ENCODE data around the gene TMEM114.

TMEM114 gene

DNA sequence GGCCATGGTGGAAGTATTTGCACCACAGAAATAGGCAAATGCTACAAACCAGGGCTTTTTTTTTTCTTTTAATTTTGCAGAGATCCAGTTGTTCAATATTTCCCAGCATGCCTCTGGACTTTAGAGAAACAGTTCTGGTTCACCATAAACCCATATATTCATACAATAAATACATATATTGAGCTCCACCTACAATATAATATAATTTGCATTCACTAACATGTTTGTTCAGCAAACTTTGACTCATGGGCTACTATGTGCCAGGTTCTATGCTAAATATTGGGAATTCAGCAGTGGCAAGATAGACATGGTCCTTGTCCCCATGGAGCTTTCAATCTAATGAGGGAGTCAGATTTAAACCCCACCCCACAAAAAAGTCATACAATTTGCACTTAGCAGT is 3.2 kb downstream of the TMEM114 start:
- Histone ChIP-seq H3K9me3 (ENCODE audit: insufficient read depth, low read length) (no peaks in the 10 kb centered on the region), H3K9ac (ENCODE audit: low read length) (no peak overlapping the region), H3K4me3 (ENCODE audit: insufficient read depth, low read length, poor library complexity, severe bottlenecking) (no peak overlapping the region), H3K9me2 (replicated peaks; ENCODE audit: insufficient read depth, low read length) (no peaks in the 10 kb centered on the region), H3K4me2 (ENCODE audit: low read depth, low read length, poor library complexity, severe bottlenecking) (no peak overlapping the region), H3K27ac (ENCODE audit: low read depth, low read length) (no peak overlapping the region), H2AFZ (ENCODE audit: low read depth, low read length, severe bottlenecking) (no peak overlapping the region), H3K36me3 (ENCODE audit: low read length) (no peaks in the 10 kb centered on the region), H3K27me3 (ENCODE audit: low read length) (no peaks in the 10 kb centered on the region), H3F3A (ENCODE audit: insufficient read depth) (no peaks in the 10 kb centered on the region), H3K79me2 (ENCODE audit: insufficient read depth, low read length) (no peaks in the 10 kb centered on the region), H4K20me1 (ENCODE audit: low read depth, low read length) (no peaks in the 10 kb centered on the region)
- TF ChIP-seq, protein P1, sequence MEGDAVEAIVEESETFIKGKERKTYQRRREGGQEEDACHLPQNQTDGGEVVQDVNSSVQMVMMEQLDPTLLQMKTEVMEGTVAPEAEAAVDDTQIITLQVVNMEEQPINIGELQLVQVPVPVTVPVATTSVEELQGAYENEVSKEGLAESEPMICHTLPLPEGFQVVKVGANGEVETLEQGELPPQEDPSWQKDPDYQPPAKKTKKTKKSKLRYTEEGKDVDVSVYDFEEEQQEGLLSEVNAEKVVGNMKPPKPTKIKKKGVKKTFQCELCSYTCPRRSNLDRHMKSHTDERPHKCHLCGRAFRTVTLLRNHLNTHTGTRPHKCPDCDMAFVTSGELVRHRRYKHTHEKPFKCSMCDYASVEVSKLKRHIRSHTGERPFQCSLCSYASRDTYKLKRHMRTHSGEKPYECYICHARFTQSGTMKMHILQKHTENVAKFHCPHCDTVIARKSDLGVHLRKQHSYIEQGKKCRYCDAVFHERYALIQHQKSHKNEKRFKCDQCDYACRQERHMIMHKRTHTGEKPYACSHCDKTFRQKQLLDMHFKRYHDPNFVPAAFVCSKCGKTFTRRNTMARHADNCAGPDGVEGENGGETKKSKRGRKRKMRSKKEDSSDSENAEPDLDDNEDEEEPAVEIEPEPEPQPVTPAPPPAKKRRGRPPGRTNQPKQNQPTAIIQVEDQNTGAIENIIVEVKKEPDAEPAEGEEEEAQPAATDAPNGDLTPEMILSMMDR (IDR thresholded peaks at IDR 0.05; ENCODE audit: insufficient read depth, low read length, poor library complexity, severe bottlenecking), result no peak
- TF ChIP-seq EZH2phosphoT487 (conservative IDR thresholded peaks at IDR 0.05; ENCODE audit: low read length), result no peak

DNA sequence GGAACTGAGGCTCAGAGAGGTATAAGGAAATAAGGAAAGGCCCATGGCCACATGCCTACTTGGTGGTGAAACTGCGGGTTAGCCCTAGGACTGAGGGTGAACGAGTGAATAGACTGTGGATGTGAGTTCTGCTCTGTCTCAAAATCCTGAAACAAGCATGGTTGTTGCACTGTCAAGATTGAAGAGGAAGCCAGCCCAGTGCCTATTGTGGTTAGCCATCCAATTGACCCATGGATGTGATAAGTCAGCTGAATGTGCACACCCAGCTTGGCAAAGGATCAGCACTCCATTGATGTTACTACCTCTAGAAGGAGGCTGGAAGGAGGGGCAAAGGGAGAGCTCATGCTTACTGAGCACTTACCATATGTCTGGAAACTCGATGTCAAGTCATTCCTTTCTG is 4.5 kb downstream of the TMEM114 start:
- Histone ChIP-seq H3K9ac (ENCODE audit: low read length) (no peak overlapping the region), H3K27me3 (ENCODE audit: low read length) (no peaks in the 10 kb centered on the region)

DNA sequence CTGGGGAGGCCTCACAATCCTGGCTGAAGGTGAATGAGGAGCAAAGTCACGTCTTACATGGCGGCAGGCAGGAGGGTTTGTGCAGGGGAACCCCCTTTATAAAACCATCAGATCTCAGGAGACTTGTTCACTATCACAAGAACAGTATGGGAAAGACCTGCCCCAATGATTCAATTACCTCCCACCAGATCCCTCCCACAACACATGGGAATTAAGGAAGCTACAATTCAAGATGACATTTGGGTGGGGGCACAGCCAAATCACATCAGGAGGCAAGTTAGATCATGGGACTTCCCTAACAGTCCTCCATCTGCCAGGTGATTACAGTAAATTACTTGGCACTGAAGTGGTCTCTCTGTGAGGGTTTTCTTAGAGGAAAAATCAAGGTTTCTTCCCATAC is 5.3 kb downstream of the TMEM114 start:
- no peaks in the 10 kb centered on the region for H4K20me1 ChIP-seq (ENCODE audit: low read depth, low read length)
- no peaks in the 10 kb centered on the region for H3K79me2 ChIP-seq (ENCODE audit: insufficient read depth, low read length)
- H3F3A ChIP-seq (ENCODE audit: insufficient read depth), result no peaks in the 10 kb centered on the region
- H3K9me2 ChIP-seq (replicated peaks; ENCODE audit: insufficient read depth, low read length), result no peaks in the 10 kb centered on the region
- H3K27ac ChIP-seq (ENCODE audit: low read depth, low read length), result no peak overlapping the region
- H3K4me2 ChIP-seq (ENCODE audit: low read depth, low read length, poor library complexity, severe bottlenecking), result no peak overlapping the region
- H3K9me3 ChIP-seq (ENCODE audit: insufficient read depth, low read length), result no peaks in the 10 kb centered on the region
- no peaks in the 10 kb centered on the region for H3K27me3 ChIP-seq (ENCODE audit: low read length)
- no peak overlapping the region for H3K9ac ChIP-seq (ENCODE audit: low read length)
- no peak overlapping the region for H2AFZ ChIP-seq (ENCODE audit: low read depth, low read length, severe bottlenecking)
- H3K36me3 ChIP-seq (ENCODE audit: low read length), result no peaks in the 10 kb centered on the region
- TF ChIP-seq, protein P1 (IDR thresholded peaks at IDR 0.05; ENCODE audit: insufficient read depth, low read length, poor library complexity, severe bottlenecking), result no peak
- no peak for TF ChIP-seq EZH2phosphoT487 (conservative IDR thresholded peaks at IDR 0.05; ENCODE audit: low read length)
- H3K4me3 ChIP-seq (ENCODE audit: insufficient read depth, low read length, poor library complexity, severe bottlenecking), result no peak overlapping the region

More for the DNA sequence above, 4.5 kb downstream of the TMEM114 start:
- H3K4me3 ChIP-seq (ENCODE audit: insufficient read depth, low read length, poor library complexity, severe bottlenecking), result no peak overlapping the region
- H3K9me2 ChIP-seq (replicated peaks; ENCODE audit: insufficient read depth, low read length), result no peaks in the 10 kb centered on the region
- H3K9me3 ChIP-seq (ENCODE audit: insufficient read depth, low read length), result no peaks in the 10 kb centered on the region
- no peaks in the 10 kb centered on the region for H3K36me3 ChIP-seq (ENCODE audit: low read length)
- H4K20me1 ChIP-seq (ENCODE audit: low read depth, low read length), result no peaks in the 10 kb centered on the region
- no peak overlapping the region for H3K4me2 ChIP-seq (ENCODE audit: low read depth, low read length, poor library complexity, severe bottlenecking)
- no peak overlapping the region for H3K27ac ChIP-seq (ENCODE audit: low read depth, low read length)
- H3K79me2 ChIP-seq (ENCODE audit: insufficient read depth, low read length), result no peaks in the 10 kb centered on the region
- no peak overlapping the region for H2AFZ ChIP-seq (ENCODE audit: low read depth, low read length, severe bottlenecking)
- TF ChIP-seq, protein P1 (IDR thresholded peaks at IDR 0.05; ENCODE audit: insufficient read depth, low read length, poor library complexity, severe bottlenecking), result no peak
- TF ChIP-seq EZH2phosphoT487 (conservative IDR thresholded peaks at IDR 0.05; ENCODE audit: low read length), result no peak
- H3F3A ChIP-seq (ENCODE audit: insufficient read depth), result no peaks in the 10 kb centered on the region
